Measurements from ENCODE around the gene VGF.
"Not testable (repeated sequence)": the region's sequence is repeated elsewhere in the genome, so short reads cannot be mapped to it uniquely, and the experiment has no call there.

Gene VGF

DNA sequence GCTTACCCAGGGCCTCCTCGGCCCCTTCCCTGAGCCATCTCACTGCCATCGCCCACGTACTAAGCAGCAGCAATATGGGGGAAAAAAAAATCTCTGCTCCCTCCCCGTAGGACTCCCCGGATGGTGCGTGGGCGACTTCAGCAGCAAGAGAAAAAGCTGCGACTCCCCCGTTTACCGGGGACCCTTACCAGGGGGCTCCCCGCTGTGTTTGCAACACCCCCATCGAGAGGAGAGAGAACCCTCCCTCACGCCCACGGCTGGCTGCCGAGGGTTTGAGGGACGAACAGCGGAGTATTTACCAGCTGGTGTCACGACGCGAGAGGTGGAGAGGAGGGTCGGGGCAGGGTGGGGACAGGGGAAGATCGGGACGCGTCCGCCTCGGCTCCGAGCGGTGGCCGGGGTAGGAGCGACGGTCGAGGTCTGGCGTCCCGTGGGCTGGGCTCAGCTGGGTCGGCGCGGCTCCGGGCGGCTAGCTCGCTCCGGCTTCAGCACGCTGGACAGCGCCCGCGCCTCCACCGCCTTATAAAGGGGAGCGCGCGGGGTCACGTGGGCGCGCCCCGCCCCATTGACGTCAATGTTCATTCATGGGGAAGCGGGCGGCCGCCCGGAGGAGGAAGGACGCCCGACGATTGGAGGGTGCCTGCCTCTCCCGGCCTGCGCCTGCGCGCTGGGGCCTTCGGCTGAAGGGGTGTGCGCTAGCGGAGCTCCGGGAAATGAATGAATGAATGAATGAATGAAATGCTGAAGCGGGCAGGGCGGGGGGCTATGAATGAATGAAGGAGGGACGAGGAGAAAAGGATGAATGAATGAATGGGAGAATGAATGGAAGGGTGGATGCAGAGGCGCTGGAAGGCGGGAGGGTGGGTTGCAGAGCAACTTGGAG lies at the start of gene VGF:
TSS of gene VGF (minus strand) at position 495 of the 883 bp plus-strand sequence. CDS start 726 bp downstream, outside the sequence.
- DNase-seq = peak; percentile 92

DNA sequence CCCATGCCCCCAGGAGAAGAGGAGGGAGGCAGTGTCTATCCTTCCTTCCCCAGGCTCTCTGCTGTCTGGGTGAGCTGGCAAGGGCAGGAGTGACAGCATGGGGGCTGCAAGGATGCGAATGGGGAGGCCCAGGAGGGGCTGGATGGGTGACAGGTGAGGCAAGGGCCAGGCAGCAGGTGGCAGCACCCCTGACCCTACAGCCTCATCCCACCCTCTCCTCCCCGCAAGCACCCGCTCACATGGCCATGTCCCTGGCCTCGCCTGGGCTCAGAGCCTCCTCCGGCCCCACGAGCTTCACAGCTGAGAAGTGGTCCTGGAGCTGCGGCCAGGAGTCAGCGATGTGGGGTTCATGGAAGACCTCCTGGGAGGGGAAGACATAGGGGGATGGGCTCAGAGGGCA lies 46.6 kb upstream of the VGF start:
- no peak for DNase-seq

GRCh38 chr7:101211501-101211900 lies 46.1 kb upstream of the VGF start:
- DNase-seq = no peak

GRCh38 chr7:101210143-101210542 lies 44.8 kb upstream of the VGF start:
- DNase-seq = no peak

DNA sequence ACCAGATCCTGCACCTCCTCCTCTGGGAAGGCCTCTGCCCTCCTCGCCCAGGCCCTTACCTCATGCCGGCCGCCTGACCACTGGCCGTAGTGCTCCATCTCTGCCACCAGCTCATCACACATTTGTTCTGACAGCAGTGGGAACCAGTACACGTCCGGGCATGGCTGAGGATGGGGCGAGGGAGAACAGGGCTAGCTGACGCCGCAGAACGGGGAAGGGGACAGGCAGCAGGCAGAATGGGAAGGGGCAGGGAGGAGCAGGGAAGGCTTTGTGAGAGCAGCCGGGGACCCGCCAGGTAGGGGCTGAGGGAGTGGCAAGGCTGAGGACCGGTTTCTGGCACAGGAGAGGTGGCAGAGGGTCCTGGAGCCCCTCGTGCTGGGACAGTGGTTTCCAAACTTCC lies 43.4 kb upstream of the VGF start:
- no peak for DNase-seq

DNA sequence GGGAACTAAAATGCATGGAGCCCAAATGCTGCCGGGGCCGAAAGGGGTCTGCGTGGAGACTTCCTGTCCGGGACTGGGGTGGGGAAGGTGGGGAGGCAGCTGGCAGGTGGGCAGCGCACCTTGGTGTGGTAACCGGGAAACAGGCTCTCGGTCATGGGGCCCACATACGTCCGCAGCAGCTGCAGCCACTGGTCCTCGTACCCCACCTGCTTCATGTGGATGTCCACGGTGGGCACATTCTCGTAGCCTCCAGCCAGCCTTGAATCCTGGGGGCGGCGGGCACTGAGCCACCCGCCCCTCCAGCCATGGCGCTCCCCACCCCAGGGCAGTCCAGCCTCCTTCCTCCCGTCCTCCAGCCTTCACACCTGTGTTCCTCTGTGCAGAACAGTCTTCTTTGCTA lies 42.1 kb upstream of the VGF start:
- DNase-seq = no peak

GRCh38 chr7:101206665-101207042 lies 41.3 kb upstream of the VGF start:
- no peak for DNase-seq

- DNase-seq = no peak
These were observed 40.7 kb upstream of the VGF start for GRCh38 chr7:101205901-101206664.

- DNase-seq = peak; percentile 23
These were observed 38.7 kb upstream of the VGF start for GRCh38 chr7:101203740-101204738.

DNA sequence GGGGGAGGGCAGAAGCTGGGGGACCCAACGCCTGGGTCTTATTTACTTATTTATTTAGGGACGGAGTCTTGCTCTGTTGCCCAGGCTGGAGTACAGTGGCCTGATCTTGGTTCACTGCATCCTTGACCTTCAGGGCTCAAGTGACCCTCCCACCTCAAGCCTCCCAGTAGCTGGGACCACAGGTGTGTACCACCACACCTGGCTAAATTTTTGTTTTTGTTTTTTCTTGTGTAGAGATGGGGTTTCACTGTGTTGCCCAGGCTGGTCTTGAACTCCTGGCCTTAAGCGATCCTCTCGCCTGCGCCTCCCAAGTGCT lies 37.2 kb upstream of the VGF start:
- DNase-seq = no peak

DNA sequence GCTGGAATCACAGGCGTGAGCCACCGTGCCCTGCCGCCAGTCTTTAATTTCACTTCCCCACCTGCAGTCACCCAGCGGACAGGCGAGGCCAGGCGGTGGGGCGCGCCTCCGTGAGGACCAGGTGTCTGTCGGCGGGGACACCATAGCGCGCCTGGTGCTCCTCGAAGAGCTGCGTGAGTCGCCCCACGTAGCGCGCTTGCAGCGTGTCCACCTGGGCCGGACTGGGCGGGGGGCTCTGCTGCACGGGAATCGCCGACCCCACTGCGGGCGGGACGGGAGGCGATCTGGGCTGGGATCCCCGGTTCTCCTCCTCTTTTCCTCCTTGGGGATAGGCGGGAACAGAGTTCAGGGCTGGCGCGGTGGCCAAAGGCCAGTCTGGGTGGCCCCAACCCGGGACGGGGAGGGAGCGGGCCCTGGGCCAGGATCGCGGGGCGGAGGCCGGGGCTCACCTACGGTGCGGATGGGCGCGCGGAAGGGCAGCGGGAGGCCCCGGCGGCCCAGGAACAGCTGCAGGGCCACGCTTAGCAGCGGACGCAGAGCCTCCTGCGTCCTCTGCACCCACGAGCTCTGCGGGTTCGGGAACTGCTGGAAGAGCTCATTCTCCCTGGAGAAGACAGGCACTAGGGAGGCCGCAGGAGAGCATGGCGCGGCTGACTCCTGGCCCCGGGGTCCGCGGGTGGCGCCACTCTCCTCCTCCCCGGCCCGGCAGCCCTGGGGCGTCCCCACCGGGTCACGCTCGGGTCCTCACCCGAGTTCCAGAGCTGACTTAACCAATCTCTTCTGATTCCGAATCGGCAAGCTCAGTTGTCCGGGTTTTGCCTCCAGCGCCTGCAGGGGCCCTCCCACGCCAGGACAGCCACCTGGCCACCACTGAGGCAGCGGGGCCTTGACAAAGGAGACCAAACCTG lies 36.6 kb upstream of the VGF start:
- no peak for DNase-seq

DNA sequence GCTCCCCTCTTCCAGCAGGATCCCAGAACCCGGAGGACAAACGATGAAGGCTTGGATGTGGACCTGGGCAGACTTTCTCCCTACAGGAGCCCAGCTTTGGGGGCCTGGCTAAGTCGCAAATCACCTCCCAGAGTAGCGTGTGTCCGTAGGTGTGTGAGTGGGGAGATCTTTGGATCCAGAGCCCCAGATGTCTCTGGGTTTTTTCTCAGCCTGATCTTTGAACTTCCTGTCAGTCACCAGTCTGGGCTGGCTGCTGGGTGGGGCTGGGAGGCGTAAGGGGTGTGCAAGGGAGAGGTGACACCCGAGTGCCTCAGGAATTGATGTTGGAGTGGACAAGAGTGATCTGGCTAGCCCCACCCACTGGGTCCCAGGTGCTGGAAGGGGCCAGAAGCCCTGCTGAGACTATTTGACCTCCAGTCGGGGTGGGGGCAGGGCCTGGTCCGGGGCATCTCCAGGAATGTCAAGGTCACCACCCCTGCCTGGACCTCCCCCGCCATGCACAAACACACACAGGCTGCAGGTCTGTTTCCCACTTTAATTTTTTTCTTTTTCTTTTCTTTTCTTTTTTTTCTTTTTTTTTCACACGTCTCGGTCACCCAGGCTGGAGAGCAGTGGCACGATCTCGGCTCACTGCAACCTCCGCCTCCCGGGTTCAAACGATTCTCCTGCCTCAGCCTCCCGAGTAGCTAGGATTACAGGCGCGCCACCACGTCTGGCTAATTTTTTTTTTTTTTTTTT lies 35.7 kb upstream of the VGF start, which contains the start of gene MOGAT3:
TSS of gene MOGAT3 (minus strand) at position 175 of the 738 bp plus-strand sequence. CDS start 182 bp downstream, outside the sequence.
- no peak for DNase-seq

DNA sequence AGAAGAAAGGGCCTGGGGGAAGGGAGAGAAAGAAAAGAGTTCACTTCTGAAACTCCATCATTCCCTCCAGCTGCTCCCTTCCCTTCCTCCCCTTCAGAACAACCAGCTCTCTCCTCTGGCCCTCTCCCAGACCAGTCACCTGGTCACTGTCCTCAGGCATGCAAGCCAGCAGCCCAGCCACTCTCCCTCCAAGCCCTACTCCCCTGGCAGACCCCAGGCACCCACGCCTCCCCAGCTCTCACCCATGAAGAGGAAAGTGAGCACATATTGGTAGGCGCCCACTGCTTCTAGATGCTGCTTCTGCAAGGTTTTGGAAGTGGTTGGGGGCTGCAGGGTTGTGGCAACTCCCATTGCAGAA lies 35.1 kb upstream of the VGF start:
- no peak for DNase-seq

- not testable (repeated sequence) for DNase-seq
These were observed 34.2 kb upstream of the VGF start for GRCh38 chr7:101199522-101199921.

GRCh38 chr7:101198476-101198875 lies 33.1 kb upstream of the VGF start:
- DNase-seq = no peak

GRCh38 chr7:101197991-101198390 lies 32.6 kb upstream of the VGF start:
- DNase-seq = no peak

DNA sequence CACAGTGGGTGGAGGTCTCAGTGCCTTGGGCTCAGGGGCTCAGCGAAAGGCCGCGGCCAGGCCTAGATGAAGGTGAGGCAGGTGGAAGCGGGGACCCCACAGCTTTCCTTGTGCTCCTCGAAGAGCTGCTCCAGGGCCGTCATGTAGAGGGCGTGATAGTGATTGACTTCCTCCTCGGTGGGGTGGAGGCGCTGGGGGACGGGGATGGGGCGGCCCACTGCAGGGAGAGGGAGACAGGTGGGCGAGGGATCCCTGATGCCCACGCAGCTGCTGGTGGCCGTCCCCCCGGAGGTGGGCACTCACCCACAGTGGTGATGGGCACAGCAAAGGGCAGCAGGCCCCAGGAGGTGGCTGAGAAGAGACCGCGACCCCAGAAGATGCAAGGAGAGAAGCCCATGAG lies 30.5 kb upstream of the VGF start:
- DNase-seq = no peak

DNA sequence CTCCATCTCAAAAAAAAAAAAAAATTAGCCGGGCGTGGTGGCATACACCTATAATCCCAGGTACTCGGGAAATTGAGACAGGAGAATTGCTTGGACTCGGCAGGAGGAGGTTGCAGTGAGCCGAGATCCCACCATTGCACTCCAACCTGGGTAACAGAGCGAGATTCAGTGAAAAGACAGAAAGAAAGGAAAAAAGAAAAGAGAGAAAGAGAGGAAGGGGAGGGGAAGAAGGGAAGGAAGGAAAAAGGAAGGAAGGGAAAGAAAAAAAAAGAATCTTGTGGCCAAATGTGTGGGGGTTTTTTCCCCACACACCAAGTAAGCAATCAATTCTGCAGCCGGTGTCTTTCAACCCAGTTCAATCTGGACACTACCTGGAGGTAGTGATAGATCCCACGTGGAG lies 23.7 kb upstream of the VGF start:
- no peak for DNase-seq

GRCh38 chr7:101186844-101187428 lies 21.6 kb upstream of the VGF start:
- DNase-seq = no peak

- no peak for DNase-seq
These were observed 20.8 kb upstream of the VGF start for GRCh38 chr7:101186194-101186593.

All from activated CD4-positive, alpha-beta T cell treated with anti-CD3 and anti-CD28 coated beads, Interleukin-2, amount 50 U/mL, for 1 hour (primary cell).